OCI-LY7 (cell line): ENCODE data around the gene MEMO1.
"Not testable (repeated sequence)": the region's sequence is repeated elsewhere in the genome, so short reads cannot be mapped to it uniquely, and the experiment has no call there.

Source experiments
- CTCF ChIP-seq: fragments of 200-600 bp; sonication (generic); conservative IDR thresholded peaks from 2 replicates; pipeline ENCODE4 v1.5.1; 2014; ENCODE audit warnings: mild to moderate bottlenecking, antibody characterized with exemption, low read length, moderate library complexity, mixed read lengths
- EZH2phosphoT487 ChIP-seq: fragments of 200-600 bp; sonication (generic); IDR thresholded peaks from 2 replicates; pipeline ENCODE4 v1.6.1; 2018; ENCODE audit warnings: low read depth, borderline replicate concordance, mild to moderate bottlenecking, mixed run types, antibody characterized with exemption, low read length, moderate library complexity, mixed read lengths

DNA sequence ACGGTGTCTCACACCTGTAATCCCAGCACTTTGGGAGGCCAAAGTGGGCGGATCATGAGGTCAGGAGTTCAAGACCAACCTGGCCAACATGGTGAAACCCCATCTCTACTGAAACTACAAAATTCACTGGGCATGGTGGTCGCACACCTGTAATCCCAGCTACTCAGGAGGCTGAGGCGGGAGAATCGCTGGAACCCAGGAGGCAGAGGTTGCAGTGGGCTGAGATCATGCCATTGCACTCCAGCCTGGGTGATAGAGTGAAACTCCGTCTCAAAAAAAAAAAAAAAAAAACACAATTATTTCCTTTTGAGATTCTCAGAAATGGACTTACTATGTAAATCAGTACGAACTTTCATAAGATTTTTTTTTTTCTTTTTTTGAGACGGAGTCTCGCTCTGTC is 57.7 kb downstream of the MEMO1 start:
- TF ChIP-seq CTCF, EZH2phosphoT487: not testable (repeated sequence)
